DOHH2 (cell line): Measurements from ENCODE around the gene ZNF35.

Source experiments
- H3F3A ChIP-seq: fragments of 200-600 bp; sonication (generic), shearing (Covaris generic); 2 replicates; pipeline ENCODE4 v1.6.0; 2016; ENCODE audit warnings: antibody characterized with exemption, mild to moderate bottlenecking; ENCODE audit not compliant: control insufficient read depth, insufficient read depth
- H3K27ac ChIP-seq: fragments of 200-600 bp; sonication (generic); 2 replicates; pipeline ENCODE4 v1.5.1; 2014; ENCODE audit warnings: low read depth, mild to moderate bottlenecking, low read length, moderate library complexity
- H3K27me3 ChIP-seq: fragments of 200-600 bp; sonication (generic); 2 replicates; pipeline ENCODE4 v1.6.1; 2014; ENCODE audit warnings: mild to moderate bottlenecking, low read length, mixed read lengths; ENCODE audit not compliant: control insufficient read depth
- H3K36me3 ChIP-seq: fragments of 200-600 bp; sonication (generic); 2 replicates; pipeline ENCODE4 v1.6.1; 2014; ENCODE audit warnings: mild to moderate bottlenecking, low read length, moderate library complexity, mixed read lengths; ENCODE audit not compliant: control insufficient read depth
- H3K4me1 ChIP-seq: fragments of 200-600 bp; sonication (generic); 2 replicates; pipeline ENCODE4 v1.6.1; 2014; ENCODE audit warnings: mild to moderate bottlenecking, low read length, mixed read lengths; ENCODE audit not compliant: control insufficient read depth
- H3K4me2 ChIP-seq: fragments of 200-600 bp; sonication (generic); 2 replicates; pipeline ENCODE4 v1.6.0; 2014; ENCODE audit warnings: mild to moderate bottlenecking, low read length, moderate library complexity
- H3K4me3 ChIP-seq: fragments of 200-600 bp; sonication (generic); 2 replicates; pipeline ENCODE4 v1.5.1; 2014; ENCODE audit warnings: mild to moderate bottlenecking, low read length, mixed read lengths
- H3K79me2 ChIP-seq: fragments of 200-600 bp; sonication (generic); 2 replicates; pipeline ENCODE4 v1.6.1; 2014; ENCODE audit warnings: mild to moderate bottlenecking, low read length, mixed read lengths; ENCODE audit not compliant: control insufficient read depth
- H3K9me2 ChIP-seq: fragments of 200-600 bp; sonication (generic); replicated peaks from 2 replicates; pipeline ENCODE4 v1.6.1; 2014; ENCODE audit warnings: mild to moderate bottlenecking, low read length, mixed read lengths; ENCODE audit not compliant: control insufficient read depth
- H3K9me3 ChIP-seq: fragments of 200-600 bp; sonication (generic); 2 replicates; pipeline ENCODE4 v1.6.1; 2014; ENCODE audit warnings: antibody characterized with exemption, low read length, mixed read lengths; ENCODE audit not compliant: control insufficient read depth, insufficient read depth
- H4K20me1 ChIP-seq: fragments of 200-600 bp; sonication (generic); 2 replicates; pipeline ENCODE4 v1.6.0; 2014; ENCODE audit warnings: low read depth, mild to moderate bottlenecking, antibody characterized with exemption, low read length, moderate library complexity; ENCODE audit not compliant: control insufficient read depth, insufficient read depth
- CTCF ChIP-seq: fragments of 200-600 bp; sonication (generic); IDR thresholded peaks from one replicate; pipeline ENCODE4 v1.5.1; 2014; ENCODE audit warnings: antibody characterized with exemption, mild to moderate bottlenecking, low read depth, low read length; ENCODE audit not compliant: poor library complexity, severe bottlenecking
- EZH2phosphoT487 ChIP-seq: fragments of 200-600 bp; sonication (generic); IDR thresholded peaks from 2 replicates; pipeline ENCODE4 v1.6.1; 2017; ENCODE audit warnings: borderline replicate concordance, mild to moderate bottlenecking, antibody characterized with exemption, low read length, moderate library complexity, mixed read lengths

The ZNF35 gene

DNA sequence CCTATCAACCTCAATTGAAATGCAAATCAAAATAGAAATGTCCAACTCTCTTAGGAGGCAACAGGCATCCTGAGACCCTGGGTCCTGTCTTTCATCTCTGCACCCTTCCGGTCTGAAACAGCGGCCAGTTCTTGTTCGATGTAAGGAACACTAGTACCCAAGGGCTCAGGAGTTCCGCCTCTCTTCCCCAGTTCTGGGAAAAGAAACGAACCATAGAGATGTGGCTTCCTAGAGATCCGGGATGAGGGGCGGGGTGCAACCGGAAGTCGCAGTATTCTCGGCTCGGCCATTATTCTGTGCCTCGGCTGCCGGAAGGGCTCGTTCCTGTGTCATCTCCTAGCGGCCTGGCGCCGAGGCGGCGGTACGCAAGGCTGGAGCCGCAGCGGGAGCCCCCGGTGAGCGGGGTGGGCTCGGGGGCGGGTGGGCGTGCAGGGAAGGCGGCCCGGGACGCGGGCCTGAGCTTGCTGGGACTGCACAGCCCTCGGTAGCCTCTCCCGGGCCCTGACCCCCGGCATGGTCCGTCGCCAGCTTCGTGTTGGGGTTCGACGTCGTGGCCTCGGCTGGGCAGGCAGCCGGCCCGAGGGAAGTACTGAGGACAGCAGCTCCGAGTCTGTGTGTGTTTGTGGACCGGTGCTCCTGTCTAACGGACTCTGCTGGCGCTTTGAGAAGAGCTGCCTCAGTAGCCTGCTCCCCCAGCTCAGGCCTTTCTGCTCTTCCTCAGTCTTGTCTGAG is 23.6 kb upstream of the ZNF35 start, which contains the start of gene ZNF197:
Gene ZNF197, plus strand, starts transcription at position 288 of the 732 bp plus-strand sequence. CDS start 4,119 bp downstream, outside the sequence.
- H3K4me1 ChIP-seq: peaks cover 13% of the 10 kb centered on the region
- peaks cover 38% of the 10 kb centered on the region for H3K79me2 ChIP-seq
- H3K36me3 ChIP-seq: peaks cover 8% of the 10 kb centered on the region
- H3K27ac ChIP-seq: peak within 1 kb of the TSS; percentile 52
- H3K4me3 ChIP-seq: peak within 1 kb of the TSS; percentile 88
- no peaks in the 10 kb centered on the region for H3K9me2 ChIP-seq
- peak within 1 kb of the TSS; percentile 82 for H3K4me2 ChIP-seq
- no peaks in the 10 kb centered on the region for H4K20me1 ChIP-seq
- no peaks in the 10 kb centered on the region; the same call in 1 of the 2 replicates for H3F3A ChIP-seq
- no peaks in the 10 kb centered on the region for H3K9me3 ChIP-seq
- no peaks in the 10 kb centered on the region for H3K27me3 ChIP-seq
- no peak for TF ChIP-seq EZH2phosphoT487
- no peak for TF ChIP-seq CTCF

GRCh38 chr3:44628716-44629115 is 19.8 kb upstream of the ZNF35 start:
- Histone ChIP-seq H3K4me1 (peaks cover 13% of the 10 kb centered on the region), H3K36me3 (peaks cover 30% of the 10 kb centered on the region), H3K4me3 (no peak overlapping the region), H3K79me2 (peaks cover 38% of the 10 kb centered on the region), H4K20me1 (no peaks in the 10 kb centered on the region), H3K27me3 (no peaks in the 10 kb centered on the region), H3K27ac (no peak overlapping the region), H3K9me3 (no peaks in the 10 kb centered on the region), H3K9me2 (no peaks in the 10 kb centered on the region), H3F3A (no peaks in the 10 kb centered on the region), H3K4me2 (no peak overlapping the region)
- no peak for TF ChIP-seq CTCF
- no peak for TF ChIP-seq EZH2phosphoT487

DNA sequence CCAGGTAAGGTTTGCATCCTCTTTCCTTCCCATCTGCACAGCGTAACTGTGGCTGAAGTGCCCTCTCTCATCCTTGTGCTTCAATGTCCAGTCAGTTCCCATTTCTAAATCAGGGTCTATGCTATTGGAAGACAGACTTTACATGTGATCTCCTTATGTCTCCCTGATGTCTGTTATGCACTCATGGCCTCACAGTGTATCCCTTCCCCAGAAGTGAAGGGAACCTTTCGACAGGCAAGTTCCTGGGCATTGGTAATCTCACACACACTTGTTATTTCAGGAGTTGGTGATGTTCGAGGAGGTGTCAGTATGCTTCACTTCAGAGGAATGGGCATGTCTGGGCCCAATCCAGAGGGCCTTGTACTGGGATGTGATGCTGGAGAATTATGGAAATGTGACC is 16.3 kb upstream of the ZNF35 start:
- no peak for TF ChIP-seq EZH2phosphoT487
- no peak for TF ChIP-seq CTCF
- Histone ChIP-seq H3F3A (no peaks in the 10 kb centered on the region), H3K79me2 (peaks cover 17% of the 10 kb centered on the region), H3K9me2 (no peaks in the 10 kb centered on the region), H3K27me3 (no peaks in the 10 kb centered on the region), H3K27ac (no peak overlapping the region), H4K20me1 (no peaks in the 10 kb centered on the region), H3K36me3 (peaks cover 51% of the 10 kb centered on the region), H3K4me3 (no peak overlapping the region), H3K4me2 (no peak overlapping the region), H3K4me1 (no peaks in the 10 kb centered on the region), H3K9me3 (no peaks in the 10 kb centered on the region)
